ENCODE results near the gene FFAR1. TPM values are rescaled to one million over a fixed set of nuclear protein-coding genes. Genes with fewer than 3 reads are reported as not detected.

FFAR1 gene
- polyA plus RNA-seq, 1 donor from 2014 or later = not detected

DNA sequence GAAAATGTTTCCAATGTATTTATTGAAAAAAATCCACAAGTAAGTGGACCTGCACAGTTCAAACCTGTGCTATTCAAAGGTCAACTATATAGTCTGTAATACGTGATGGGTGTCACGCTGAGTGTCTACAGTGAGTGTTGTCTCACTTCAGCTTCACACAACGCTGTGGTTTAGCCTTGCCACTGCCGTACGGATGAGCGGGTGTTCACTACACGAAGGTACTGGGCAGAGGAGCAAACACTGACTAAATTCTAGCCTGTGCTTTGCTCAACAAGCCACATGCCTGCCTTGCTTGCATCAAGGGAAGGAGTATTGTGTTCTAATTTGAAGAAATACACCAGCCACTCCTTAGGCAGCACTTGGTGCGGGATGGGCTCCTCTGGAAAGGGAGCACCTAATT is 7.2 kb downstream of the FFAR1 start:
- no peaks in the 10 kb centered on the region for H3K36me3 ChIP-seq (ENCODE audit: insufficient read depth, low read length)
- H3K27me3 ChIP-seq (ENCODE audit: insufficient read depth, low read depth, low read length) = no peaks in the 10 kb centered on the region
- H3K79me2 ChIP-seq (replicated peaks; ENCODE audit: insufficient read depth, low read length) = no peaks in the 10 kb centered on the region
- TF ChIP-seq SMC3 (conservative IDR thresholded peaks at IDR 0.05; ENCODE audit: poor library complexity) = no peak
- no peak for TF ChIP-seq RAD21 (conservative IDR thresholded peaks at IDR 0.05)
- TF ChIP-seq EP300 (conservative IDR thresholded peaks at IDR 0.05; ENCODE audit: poor library complexity, severe bottlenecking) = no peak
- TF ChIP-seq MXI1 (conservative IDR thresholded peaks at IDR 0.05; ENCODE audit: poor library complexity, severe bottlenecking) = no peak
- TF ChIP-seq POLR2AphosphoS5 (IDR thresholded peaks at IDR 0.05) = no peak
- no peak overlapping the region for H3K27ac ChIP-seq (ENCODE audit: low read length)
- no peak overlapping the region for H3K9ac ChIP-seq (ENCODE audit: low read length)
- no peaks in the 10 kb centered on the region for H4K20me1 ChIP-seq (ENCODE audit: insufficient read depth)
- no peaks in the 10 kb centered on the region for H3K9me3 ChIP-seq (ENCODE audit: low read length)
- H3K9me2 ChIP-seq (ENCODE audit: insufficient read depth, low read length) = no peaks in the 10 kb centered on the region
- no peaks in the 10 kb centered on the region for H3F3A ChIP-seq (ENCODE audit: insufficient read depth, low read length, poor library complexity, severe bottlenecking)
- no peak overlapping the region for H2AFZ ChIP-seq (ENCODE audit: low read depth, low read length)
- H3K4me3 ChIP-seq (ENCODE audit: low read length) = no peak overlapping the region
- H3K4me2 ChIP-seq (ENCODE audit: low read length) = no peak overlapping the region

DNA sequence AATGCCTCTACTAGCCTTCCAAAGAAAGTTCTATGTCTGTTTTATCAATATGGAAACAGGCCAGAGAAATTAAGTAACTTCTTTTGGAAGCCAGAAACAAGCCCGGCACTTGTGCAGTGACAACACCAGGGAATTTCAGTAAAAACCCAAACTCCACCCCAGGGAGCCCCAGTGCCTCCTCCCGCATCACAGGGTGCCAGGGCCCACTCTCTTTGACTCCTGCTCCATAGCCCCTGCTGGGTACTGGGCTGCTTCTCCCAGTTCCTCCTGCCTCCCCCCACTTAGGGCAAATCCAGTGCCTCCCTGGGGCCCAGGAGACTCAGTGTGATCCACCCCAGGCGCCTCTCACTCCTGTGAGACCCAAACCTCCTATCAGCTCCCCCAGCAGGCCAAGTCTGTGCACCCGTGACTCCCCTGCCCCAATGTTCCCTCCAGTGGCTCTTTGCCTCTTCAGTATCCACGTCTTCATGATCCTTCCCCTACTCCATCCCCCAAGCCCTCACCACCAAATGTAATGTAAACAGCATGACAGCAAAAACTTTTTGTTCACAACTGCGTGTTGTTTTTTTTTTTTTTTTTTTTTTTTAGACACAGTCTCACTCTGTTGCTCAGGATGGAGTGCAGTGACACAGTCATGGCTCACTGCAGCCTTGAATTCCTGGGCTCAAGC is 8.2 kb downstream of the FFAR1 start:
- no peak overlapping the region for H2AFZ ChIP-seq (ENCODE audit: low read depth, low read length)
- TF ChIP-seq EZH2 (IDR thresholded peaks at IDR 0.05; ENCODE audit: borderline replicate concordance, insufficient read depth, low read length, poor library complexity, severe bottlenecking) (no peak), RAD21 (conservative IDR thresholded peaks at IDR 0.05) (no peak), MXI1 (conservative IDR thresholded peaks at IDR 0.05; ENCODE audit: poor library complexity, severe bottlenecking) (no peak), TAF1 (IDR thresholded peaks at IDR 0.05; ENCODE audit: low read depth) (no peak), SMC3 (conservative IDR thresholded peaks at IDR 0.05; ENCODE audit: poor library complexity) (no peak), EP300 (conservative IDR thresholded peaks at IDR 0.05; ENCODE audit: poor library complexity, severe bottlenecking) (no peak), POLR2AphosphoS5 (IDR thresholded peaks at IDR 0.05) (no peak)
- TF ChIP-seq, protein P1, sequence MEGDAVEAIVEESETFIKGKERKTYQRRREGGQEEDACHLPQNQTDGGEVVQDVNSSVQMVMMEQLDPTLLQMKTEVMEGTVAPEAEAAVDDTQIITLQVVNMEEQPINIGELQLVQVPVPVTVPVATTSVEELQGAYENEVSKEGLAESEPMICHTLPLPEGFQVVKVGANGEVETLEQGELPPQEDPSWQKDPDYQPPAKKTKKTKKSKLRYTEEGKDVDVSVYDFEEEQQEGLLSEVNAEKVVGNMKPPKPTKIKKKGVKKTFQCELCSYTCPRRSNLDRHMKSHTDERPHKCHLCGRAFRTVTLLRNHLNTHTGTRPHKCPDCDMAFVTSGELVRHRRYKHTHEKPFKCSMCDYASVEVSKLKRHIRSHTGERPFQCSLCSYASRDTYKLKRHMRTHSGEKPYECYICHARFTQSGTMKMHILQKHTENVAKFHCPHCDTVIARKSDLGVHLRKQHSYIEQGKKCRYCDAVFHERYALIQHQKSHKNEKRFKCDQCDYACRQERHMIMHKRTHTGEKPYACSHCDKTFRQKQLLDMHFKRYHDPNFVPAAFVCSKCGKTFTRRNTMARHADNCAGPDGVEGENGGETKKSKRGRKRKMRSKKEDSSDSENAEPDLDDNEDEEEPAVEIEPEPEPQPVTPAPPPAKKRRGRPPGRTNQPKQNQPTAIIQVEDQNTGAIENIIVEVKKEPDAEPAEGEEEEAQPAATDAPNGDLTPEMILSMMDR (IDR thresholded peaks at IDR 0.05; ENCODE audit: poor library complexity, severe bottlenecking) = no peak
- TF ChIP-seq, protein P2, sequence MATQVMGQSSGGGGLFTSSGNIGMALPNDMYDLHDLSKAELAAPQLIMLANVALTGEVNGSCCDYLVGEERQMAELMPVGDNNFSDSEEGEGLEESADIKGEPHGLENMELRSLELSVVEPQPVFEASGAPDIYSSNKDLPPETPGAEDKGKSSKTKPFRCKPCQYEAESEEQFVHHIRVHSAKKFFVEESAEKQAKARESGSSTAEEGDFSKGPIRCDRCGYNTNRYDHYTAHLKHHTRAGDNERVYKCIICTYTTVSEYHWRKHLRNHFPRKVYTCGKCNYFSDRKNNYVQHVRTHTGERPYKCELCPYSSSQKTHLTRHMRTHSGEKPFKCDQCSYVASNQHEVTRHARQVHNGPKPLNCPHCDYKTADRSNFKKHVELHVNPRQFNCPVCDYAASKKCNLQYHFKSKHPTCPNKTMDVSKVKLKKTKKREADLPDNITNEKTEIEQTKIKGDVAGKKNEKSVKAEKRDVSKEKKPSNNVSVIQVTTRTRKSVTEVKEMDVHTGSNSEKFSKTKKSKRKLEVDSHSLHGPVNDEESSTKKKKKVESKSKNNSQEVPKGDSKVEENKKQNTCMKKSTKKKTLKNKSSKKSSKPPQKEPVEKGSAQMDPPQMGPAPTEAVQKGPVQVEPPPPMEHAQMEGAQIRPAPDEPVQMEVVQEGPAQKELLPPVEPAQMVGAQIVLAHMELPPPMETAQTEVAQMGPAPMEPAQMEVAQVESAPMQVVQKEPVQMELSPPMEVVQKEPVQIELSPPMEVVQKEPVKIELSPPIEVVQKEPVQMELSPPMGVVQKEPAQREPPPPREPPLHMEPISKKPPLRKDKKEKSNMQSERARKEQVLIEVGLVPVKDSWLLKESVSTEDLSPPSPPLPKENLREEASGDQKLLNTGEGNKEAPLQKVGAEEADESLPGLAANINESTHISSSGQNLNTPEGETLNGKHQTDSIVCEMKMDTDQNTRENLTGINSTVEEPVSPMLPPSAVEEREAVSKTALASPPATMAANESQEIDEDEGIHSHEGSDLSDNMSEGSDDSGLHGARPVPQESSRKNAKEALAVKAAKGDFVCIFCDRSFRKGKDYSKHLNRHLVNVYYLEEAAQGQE (IDR thresholded peaks at IDR 0.05; ENCODE audit: borderline replicate concordance) = no peak

More for the DNA sequence above, 8.2 kb downstream of the FFAR1 start:
- no peak overlapping the region for H3K9ac ChIP-seq (ENCODE audit: low read length)
- no peaks in the 10 kb centered on the region for H3K9me3 ChIP-seq (ENCODE audit: low read length)
- no peak overlapping the region for H3K27ac ChIP-seq (ENCODE audit: low read length)
- no peaks in the 10 kb centered on the region for H3K27me3 ChIP-seq (ENCODE audit: insufficient read depth, low read depth, low read length)
- no peaks in the 10 kb centered on the region for H3K9me2 ChIP-seq (ENCODE audit: insufficient read depth, low read length)
- H3K79me2 ChIP-seq (replicated peaks; ENCODE audit: insufficient read depth, low read length) = no peaks in the 10 kb centered on the region
- H3K4me2 ChIP-seq (ENCODE audit: low read length) = no peak overlapping the region
- H3K36me3 ChIP-seq (ENCODE audit: insufficient read depth, low read length) = no peaks in the 10 kb centered on the region
- no peaks in the 10 kb centered on the region for H4K20me1 ChIP-seq (ENCODE audit: insufficient read depth)
- H3K4me3 ChIP-seq (ENCODE audit: low read length) = no peak overlapping the region
- H3F3A ChIP-seq (ENCODE audit: insufficient read depth, low read length, poor library complexity, severe bottlenecking) = no peaks in the 10 kb centered on the region

All from neural cell (in vitro differentiated cells).